Neural cell (in vitro differentiated cells): ENCODE measurements around the gene RNF13.

Experiments
- CTCF ChIP-seq: fragments of 450-650 bp; IDR thresholded peaks from 2 replicates; pipeline ENCODE4 v1.5.1; 2014; ENCODE audit warnings: antibody characterized with exemption, mild to moderate bottlenecking, moderate library complexity; ENCODE audit not compliant: poor library complexity, severe bottlenecking
- EP300 ChIP-seq: fragments of 450-650 bp; conservative IDR thresholded peaks from 2 replicates; pipeline ENCODE4 v1.6.1; 2014; ENCODE audit warnings: antibody characterized with exemption, mild to moderate bottlenecking, moderate library complexity; ENCODE audit not compliant: poor library complexity, severe bottlenecking
- POLR2AphosphoS5 ChIP-seq: IDR thresholded peaks from 2 replicates; pipeline ENCODE4 v1.6.1; 2012
- RAD21 ChIP-seq: fragments of 450-650 bp; conservative IDR thresholded peaks from 2 replicates; pipeline ENCODE4 v1.6.1; 2014; ENCODE audit warnings: antibody characterized with exemption, mild to moderate bottlenecking, moderate library complexity
- SMC3 ChIP-seq: fragments of 450-650 bp; conservative IDR thresholded peaks from 2 replicates; pipeline ENCODE4 v1.6.1; 2014; ENCODE audit warnings: antibody characterized with exemption, mild to moderate bottlenecking, moderate library complexity; ENCODE audit not compliant: poor library complexity
- TAF1 ChIP-seq: IDR thresholded peaks from 2 replicates; pipeline ENCODE4 v1.6.1; 2012; ENCODE audit warnings: low read depth
- TF ChIP-seq, protein P1 (sequence below): IDR thresholded peaks from 2 replicates; pipeline ENCODE4 v1.6.1; 2012; ENCODE audit warnings: borderline replicate concordance

DNA sequence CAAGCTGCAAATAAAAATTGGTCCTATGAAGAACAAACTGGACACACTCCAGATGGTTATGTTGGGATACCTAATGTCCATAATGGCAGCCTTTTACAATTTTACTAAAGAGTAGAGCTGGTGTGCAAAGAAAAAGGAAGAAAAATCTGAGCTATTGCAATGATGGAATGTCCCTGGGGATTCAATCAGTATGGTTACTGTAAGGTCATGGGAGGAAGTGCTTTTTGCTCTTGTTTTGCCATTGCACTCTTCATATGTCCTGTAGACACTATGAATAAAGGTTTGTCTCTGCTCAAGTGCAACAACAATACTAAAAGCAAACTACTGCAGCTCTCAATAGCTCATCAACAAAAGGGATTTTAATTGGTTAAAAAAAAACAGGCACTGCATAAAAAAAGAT, 152.3 kb downstream of the RNF13 start:
- TF ChIP-seq CTCF = no peak
- no peak for TF ChIP-seq EP300
- TF ChIP-seq POLR2AphosphoS5 = no peak
- TF ChIP-seq TAF1 = no peak
- TF ChIP-seq, protein P1, sequence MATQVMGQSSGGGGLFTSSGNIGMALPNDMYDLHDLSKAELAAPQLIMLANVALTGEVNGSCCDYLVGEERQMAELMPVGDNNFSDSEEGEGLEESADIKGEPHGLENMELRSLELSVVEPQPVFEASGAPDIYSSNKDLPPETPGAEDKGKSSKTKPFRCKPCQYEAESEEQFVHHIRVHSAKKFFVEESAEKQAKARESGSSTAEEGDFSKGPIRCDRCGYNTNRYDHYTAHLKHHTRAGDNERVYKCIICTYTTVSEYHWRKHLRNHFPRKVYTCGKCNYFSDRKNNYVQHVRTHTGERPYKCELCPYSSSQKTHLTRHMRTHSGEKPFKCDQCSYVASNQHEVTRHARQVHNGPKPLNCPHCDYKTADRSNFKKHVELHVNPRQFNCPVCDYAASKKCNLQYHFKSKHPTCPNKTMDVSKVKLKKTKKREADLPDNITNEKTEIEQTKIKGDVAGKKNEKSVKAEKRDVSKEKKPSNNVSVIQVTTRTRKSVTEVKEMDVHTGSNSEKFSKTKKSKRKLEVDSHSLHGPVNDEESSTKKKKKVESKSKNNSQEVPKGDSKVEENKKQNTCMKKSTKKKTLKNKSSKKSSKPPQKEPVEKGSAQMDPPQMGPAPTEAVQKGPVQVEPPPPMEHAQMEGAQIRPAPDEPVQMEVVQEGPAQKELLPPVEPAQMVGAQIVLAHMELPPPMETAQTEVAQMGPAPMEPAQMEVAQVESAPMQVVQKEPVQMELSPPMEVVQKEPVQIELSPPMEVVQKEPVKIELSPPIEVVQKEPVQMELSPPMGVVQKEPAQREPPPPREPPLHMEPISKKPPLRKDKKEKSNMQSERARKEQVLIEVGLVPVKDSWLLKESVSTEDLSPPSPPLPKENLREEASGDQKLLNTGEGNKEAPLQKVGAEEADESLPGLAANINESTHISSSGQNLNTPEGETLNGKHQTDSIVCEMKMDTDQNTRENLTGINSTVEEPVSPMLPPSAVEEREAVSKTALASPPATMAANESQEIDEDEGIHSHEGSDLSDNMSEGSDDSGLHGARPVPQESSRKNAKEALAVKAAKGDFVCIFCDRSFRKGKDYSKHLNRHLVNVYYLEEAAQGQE = no peak
- no peak for TF ChIP-seq SMC3
- TF ChIP-seq RAD21 = no peak
